DOHH2 (cell line): ENCODE data around the gene RPS10.
"Not testable (repeated sequence)": the region's sequence is repeated elsewhere in the genome, so short reads cannot be mapped to it uniquely, and the experiment has no call there.

Experiments
- H3F3A ChIP-seq: fragments of 200-600 bp; sonication (generic), shearing (Covaris generic); 2 replicates; pipeline ENCODE4 v1.6.0; 2016; ENCODE audit warnings: antibody characterized with exemption, mild to moderate bottlenecking; ENCODE audit not compliant: control insufficient read depth, insufficient read depth
- H3K27ac ChIP-seq: fragments of 200-600 bp; sonication (generic); 2 replicates; pipeline ENCODE4 v1.5.1; 2014; ENCODE audit warnings: low read depth, mild to moderate bottlenecking, low read length, moderate library complexity
- H3K27me3 ChIP-seq: fragments of 200-600 bp; sonication (generic); 2 replicates; pipeline ENCODE4 v1.6.1; 2014; ENCODE audit warnings: mild to moderate bottlenecking, low read length, mixed read lengths; ENCODE audit not compliant: control insufficient read depth
- H3K36me3 ChIP-seq: fragments of 200-600 bp; sonication (generic); 2 replicates; pipeline ENCODE4 v1.6.1; 2014; ENCODE audit warnings: mild to moderate bottlenecking, low read length, moderate library complexity, mixed read lengths; ENCODE audit not compliant: control insufficient read depth
- H3K4me1 ChIP-seq: fragments of 200-600 bp; sonication (generic); 2 replicates; pipeline ENCODE4 v1.6.1; 2014; ENCODE audit warnings: mild to moderate bottlenecking, low read length, mixed read lengths; ENCODE audit not compliant: control insufficient read depth
- H3K4me2 ChIP-seq: fragments of 200-600 bp; sonication (generic); 2 replicates; pipeline ENCODE4 v1.6.0; 2014; ENCODE audit warnings: mild to moderate bottlenecking, low read length, moderate library complexity
- H3K4me3 ChIP-seq: fragments of 200-600 bp; sonication (generic); 2 replicates; pipeline ENCODE4 v1.5.1; 2014; ENCODE audit warnings: mild to moderate bottlenecking, low read length, mixed read lengths
- H3K79me2 ChIP-seq: fragments of 200-600 bp; sonication (generic); 2 replicates; pipeline ENCODE4 v1.6.1; 2014; ENCODE audit warnings: mild to moderate bottlenecking, low read length, mixed read lengths; ENCODE audit not compliant: control insufficient read depth
- H3K9me2 ChIP-seq: fragments of 200-600 bp; sonication (generic); replicated peaks from 2 replicates; pipeline ENCODE4 v1.6.1; 2014; ENCODE audit warnings: mild to moderate bottlenecking, low read length, mixed read lengths; ENCODE audit not compliant: control insufficient read depth
- H3K9me3 ChIP-seq: fragments of 200-600 bp; sonication (generic); 2 replicates; pipeline ENCODE4 v1.6.1; 2014; ENCODE audit warnings: antibody characterized with exemption, low read length, mixed read lengths; ENCODE audit not compliant: control insufficient read depth, insufficient read depth
- H4K20me1 ChIP-seq: fragments of 200-600 bp; sonication (generic); 2 replicates; pipeline ENCODE4 v1.6.0; 2014; ENCODE audit warnings: low read depth, mild to moderate bottlenecking, antibody characterized with exemption, low read length, moderate library complexity; ENCODE audit not compliant: control insufficient read depth, insufficient read depth
- CTCF ChIP-seq: fragments of 200-600 bp; sonication (generic); IDR thresholded peaks from one replicate; pipeline ENCODE4 v1.5.1; 2014; ENCODE audit warnings: antibody characterized with exemption, mild to moderate bottlenecking, low read depth, low read length; ENCODE audit not compliant: poor library complexity, severe bottlenecking
- EZH2phosphoT487 ChIP-seq: fragments of 200-600 bp; sonication (generic); IDR thresholded peaks from 2 replicates; pipeline ENCODE4 v1.6.1; 2017; ENCODE audit warnings: borderline replicate concordance, mild to moderate bottlenecking, antibody characterized with exemption, low read length, moderate library complexity, mixed read lengths

RPS10 gene

GRCh38 chr6:34377984-34378383, 47.9 kb downstream of the RPS10 start:
- peaks cover 6% of the 10 kb centered on the region for H3K4me1 ChIP-seq
- no peaks in the 10 kb centered on the region for H3K27me3 ChIP-seq
- peaks cover 95% of the 10 kb centered on the region for H3K79me2 ChIP-seq
- no peaks in the 10 kb centered on the region for H3K9me3 ChIP-seq
- peaks cover 11% of the 10 kb centered on the region; the same call in 1 of the 2 replicates for H4K20me1 ChIP-seq
- H3K4me3 ChIP-seq = no peak overlapping the region
- H3K9me2 ChIP-seq = no peaks in the 10 kb centered on the region
- H3F3A ChIP-seq = peaks cover 4% of the 10 kb centered on the region; the same call in 1 of the 2 replicates
- H3K36me3 ChIP-seq = 0 out of 2 replicates have a peak, but pooled peaks cover 3% of the 10 kb centered on the region
- H3K27ac ChIP-seq = no peak overlapping the region
- TF ChIP-seq EZH2phosphoT487 (no peak), CTCF (no peak)
- no peak overlapping the region for H3K4me2 ChIP-seq

DNA sequence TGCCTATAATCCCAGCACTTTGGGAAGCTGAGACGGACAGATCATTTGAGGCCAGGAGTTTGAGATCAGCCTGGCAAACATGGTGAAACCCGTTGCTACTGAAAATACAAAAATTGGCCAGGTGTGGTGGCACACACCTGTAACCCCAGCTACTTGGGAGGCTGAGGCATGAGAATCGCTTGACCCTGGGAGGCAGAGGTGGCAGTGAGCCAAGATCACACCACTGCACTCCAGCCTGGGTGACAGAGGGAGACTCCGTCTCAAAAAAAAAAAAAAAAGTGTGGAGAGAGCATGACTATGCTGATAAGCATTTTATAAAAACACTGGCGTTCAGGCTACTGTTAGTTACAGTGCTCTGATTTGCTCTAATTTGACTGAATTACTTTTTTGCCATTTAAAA, 48.3 kb downstream of the RPS10 start:
- H3K4me3 ChIP-seq, H3K36me3 ChIP-seq, H3K4me2 ChIP-seq, H3K27me3 ChIP-seq, H3K27ac ChIP-seq, H3F3A ChIP-seq, H3K4me1 ChIP-seq, H3K9me2 ChIP-seq, H3K9me3 ChIP-seq: not testable (repeated sequence)
- Histone ChIP-seq H4K20me1 (peaks cover 11% of the 10 kb centered on the region; the same call in 1 of the 2 replicates), H3K79me2 (peaks cover 94% of the 10 kb centered on the region)

GRCh38 chr6:34375833-34376232, 50.0 kb downstream of the RPS10 start:
- Histone ChIP-seq H3K36me3 (0 out of 2 replicates have a peak, but pooled peaks cover 3% of the 10 kb centered on the region), H4K20me1 (peaks cover 11% of the 10 kb centered on the region; the same call in 1 of the 2 replicates), H3K27me3 (no peaks in the 10 kb centered on the region), H3K79me2 (peaks cover 89% of the 10 kb centered on the region), H3F3A (peaks cover 4% of the 10 kb centered on the region; the same call in 1 of the 2 replicates), H3K27ac (no peak overlapping the region), H3K4me1 (peaks cover 6% of the 10 kb centered on the region), H3K4me2 (no peak overlapping the region), H3K4me3 (no peak overlapping the region), H3K9me3 (no peaks in the 10 kb centered on the region), H3K9me2 (no peaks in the 10 kb centered on the region)
- no peak for TF ChIP-seq CTCF
- no peak for TF ChIP-seq EZH2phosphoT487

DNA sequence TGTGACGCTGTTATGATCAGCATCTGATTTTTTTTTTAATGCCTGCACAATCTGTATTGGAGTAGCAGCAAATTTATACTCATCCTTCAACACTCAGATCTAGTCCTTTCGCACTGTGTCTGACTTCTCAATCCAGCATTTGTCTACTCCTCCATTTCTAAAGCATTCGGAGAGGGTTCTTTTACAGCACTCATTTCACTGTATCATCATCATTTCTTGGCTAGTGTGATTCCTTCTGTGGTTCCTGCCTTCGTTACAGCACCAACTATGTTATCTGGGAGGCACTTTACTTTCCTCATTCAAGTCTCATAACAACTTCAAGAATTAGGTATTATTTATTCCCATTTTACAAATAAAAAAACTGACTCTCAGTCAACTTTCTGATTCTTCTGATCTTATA, 51.4 kb downstream of the RPS10 start:
- H3K79me2 ChIP-seq = peaks cover 89% of the 10 kb centered on the region
- peaks cover 8% of the 10 kb centered on the region; the same call in 1 of the 2 replicates for H3K36me3 ChIP-seq
- H4K20me1 ChIP-seq = peaks cover 11% of the 10 kb centered on the region; the same call in 1 of the 2 replicates
- H3K9me3 ChIP-seq = no peaks in the 10 kb centered on the region
- no peak for TF ChIP-seq CTCF
- no peak for TF ChIP-seq EZH2phosphoT487
- no peaks in the 10 kb centered on the region for H3K27me3 ChIP-seq
- no peaks in the 10 kb centered on the region for H3K9me2 ChIP-seq
- no peak overlapping the region for H3K4me2 ChIP-seq
- H3K4me3 ChIP-seq = no peak overlapping the region
- peaks cover 6% of the 10 kb centered on the region; the same call in 1 of the 2 replicates for H3F3A ChIP-seq
- H3K4me1 ChIP-seq = peaks cover 6% of the 10 kb centered on the region
- no peak overlapping the region for H3K27ac ChIP-seq
